Neural cell (in vitro differentiated cells): Measurements from ENCODE around the gene FUCA2. TPM values are rescaled to one million over a fixed set of nuclear protein-coding genes. Genes with fewer than 3 reads are reported as not detected.
"Not testable (repeated sequence)": the region's sequence is repeated elsewhere in the genome, so short reads cannot be mapped to it uniquely, and the experiment has no call there.

Source experiments
- H2AFZ ChIP-seq: fragments of 200-600, 300-800 bp; sonication (generic), shearing (Covaris generic); 2 replicates; pipeline ENCODE4 v1.6.0; 2014; ENCODE audit warnings: low read depth, mild to moderate bottlenecking, antibody characterized with exemption, low read length, moderate library complexity
- H3F3A ChIP-seq: fragments of 200-600 bp; shearing (Covaris generic); 2 replicates; pipeline ENCODE4 v1.6.1; 2016; ENCODE audit warnings: mild to moderate bottlenecking, moderate library complexity, mixed read lengths, antibody characterized with exemption, low read length; ENCODE audit not compliant: insufficient read depth, poor library complexity, severe bottlenecking
- H3K27ac ChIP-seq: fragments of 200-600, 300-800 bp; sonication (generic), shearing (Covaris generic); 2 replicates; pipeline ENCODE4 v1.5.1; 2014; ENCODE audit warnings: mild to moderate bottlenecking, low read length, moderate library complexity
- H3K27me3 ChIP-seq: fragments of 300-800, 200-600 bp; sonication (generic), shearing (Covaris generic); 2 replicates; pipeline ENCODE4 v1.6.0; 2014; ENCODE audit warnings: mild to moderate bottlenecking, low read depth, low read length, moderate library complexity; ENCODE audit not compliant: insufficient read depth
- H3K36me3 ChIP-seq: fragments of 300-800, 200-600 bp; sonication (generic), shearing (Covaris generic); 2 replicates; pipeline ENCODE4 v1.5.1; 2014; ENCODE audit warnings: mild to moderate bottlenecking, antibody characterized with exemption, low read length, moderate library complexity; ENCODE audit not compliant: insufficient read depth
- H3K4me2 ChIP-seq: fragments of 300-800, 200-600 bp; sonication (generic), shearing (Covaris generic); 2 replicates; pipeline ENCODE4 v1.6.0; 2014; ENCODE audit warnings: mild to moderate bottlenecking, low read length
- H3K4me3 ChIP-seq: fragments of 300-800, 200-600 bp; sonication (generic), shearing (Covaris generic); 2 replicates; pipeline ENCODE4 v1.5.1; 2014; ENCODE audit warnings: mild to moderate bottlenecking, low read length, moderate library complexity
- H3K79me2 ChIP-seq: fragments of 200-600 bp; shearing (Covaris generic); replicated peaks from 2 replicates; pipeline ENCODE4 v1.6.0; 2014; ENCODE audit warnings: mild to moderate bottlenecking, low read length, moderate library complexity; ENCODE audit not compliant: insufficient read depth
- H3K9ac ChIP-seq: fragments of 300-800, 200-600 bp; sonication (generic), shearing (Covaris generic); 2 replicates; pipeline ENCODE4 v1.6.1; 2016; ENCODE audit warnings: mild to moderate bottlenecking, low read length, mixed read lengths
- H3K9me2 ChIP-seq: fragments of 200-600 bp; shearing (Covaris generic); 2 replicates; pipeline ENCODE4 v1.6.1; 2016; ENCODE audit warnings: mild to moderate bottlenecking, low read length, mixed read lengths; ENCODE audit not compliant: insufficient read depth
- H3K9me3 ChIP-seq: fragments of 200-600, 300-800 bp; sonication (generic), shearing (Covaris generic); 2 replicates; pipeline ENCODE4 v1.6.1; 2016; ENCODE audit warnings: mild to moderate bottlenecking, mixed run types, low read length, moderate library complexity, mixed read lengths
- H4K20me1 ChIP-seq: fragments of 200-600 bp; shearing (Covaris generic); 2 replicates; pipeline ENCODE4 v1.6.1; 2016; ENCODE audit warnings: mild to moderate bottlenecking, mixed run types; ENCODE audit not compliant: insufficient read depth
- EP300 ChIP-seq: fragments of 450-650 bp; conservative IDR thresholded peaks from 2 replicates; pipeline ENCODE4 v1.6.1; 2014; ENCODE audit warnings: antibody characterized with exemption, mild to moderate bottlenecking, moderate library complexity; ENCODE audit not compliant: poor library complexity, severe bottlenecking
- EZH2 ChIP-seq: fragments of 200-600, 300-800 bp; shearing (Covaris generic), sonication (generic); IDR thresholded peaks from 2 replicates; pipeline ENCODE4 v1.6.1; 2014; ENCODE audit warnings: antibody characterized with exemption, low read length, borderline replicate concordance, mild to moderate bottlenecking; ENCODE audit not compliant: insufficient read depth, poor library complexity, severe bottlenecking
- MXI1 ChIP-seq: fragments of 450-650 bp; conservative IDR thresholded peaks from 2 replicates; pipeline ENCODE4 v1.6.1; 2014; ENCODE audit warnings: antibody characterized with exemption, mild to moderate bottlenecking; ENCODE audit not compliant: poor library complexity, severe bottlenecking
- POLR2AphosphoS5 ChIP-seq: IDR thresholded peaks from 2 replicates; pipeline ENCODE4 v1.6.1; 2012
- RAD21 ChIP-seq: fragments of 450-650 bp; conservative IDR thresholded peaks from 2 replicates; pipeline ENCODE4 v1.6.1; 2014; ENCODE audit warnings: antibody characterized with exemption, mild to moderate bottlenecking, moderate library complexity
- SMC3 ChIP-seq: fragments of 450-650 bp; conservative IDR thresholded peaks from 2 replicates; pipeline ENCODE4 v1.6.1; 2014; ENCODE audit warnings: antibody characterized with exemption, mild to moderate bottlenecking, moderate library complexity; ENCODE audit not compliant: poor library complexity
- TAF1 ChIP-seq: IDR thresholded peaks from 2 replicates; pipeline ENCODE4 v1.6.1; 2012; ENCODE audit warnings: low read depth
- polyA plus RNA-seq: library from polyadenylated mRNA; depleted of rRNA; stranded (reverse); fragments of >200 nt; gene quantifications from 2 replicates; pipeline ENCODE4 v1.2.3, GENCODE V29; 2014
- TF ChIP-seq, protein P1 (sequence below): fragments of 450-650 bp; IDR thresholded peaks from 2 replicates; pipeline ENCODE4 v1.5.1; 2014; ENCODE audit warnings: antibody characterized with exemption, mild to moderate bottlenecking, moderate library complexity; ENCODE audit not compliant: poor library complexity, severe bottlenecking
- TF ChIP-seq, protein P2 (sequence below): IDR thresholded peaks from 2 replicates; pipeline ENCODE4 v1.6.1; 2012; ENCODE audit warnings: borderline replicate concordance

FUCA2 gene
- polyA plus RNA-seq, 1 donor from 2014 or later: 6.0 TPM

DNA sequence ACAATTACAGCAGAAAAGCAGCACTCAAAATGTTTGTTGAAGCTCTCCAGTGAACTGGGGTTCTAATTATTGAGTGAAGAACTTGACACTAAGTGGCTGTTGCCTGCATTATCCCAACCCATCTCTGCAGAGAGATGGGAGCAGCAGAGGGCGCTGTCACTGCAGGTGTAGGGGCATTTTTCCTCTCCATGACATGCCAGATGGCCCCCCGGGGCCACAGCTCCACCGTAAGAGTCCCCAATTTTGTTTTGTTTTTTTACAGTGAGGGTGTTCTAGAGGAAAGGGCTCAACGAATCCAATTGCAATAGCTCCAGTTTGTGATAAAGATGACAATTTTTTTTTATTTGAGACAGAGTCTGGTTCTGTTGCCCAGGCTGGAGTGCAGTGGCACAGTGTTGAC, 1.9 kb upstream of the FUCA2 start:
- no peaks in the 10 kb centered on the region for H4K20me1 ChIP-seq
- TF ChIP-seq, protein P1, sequence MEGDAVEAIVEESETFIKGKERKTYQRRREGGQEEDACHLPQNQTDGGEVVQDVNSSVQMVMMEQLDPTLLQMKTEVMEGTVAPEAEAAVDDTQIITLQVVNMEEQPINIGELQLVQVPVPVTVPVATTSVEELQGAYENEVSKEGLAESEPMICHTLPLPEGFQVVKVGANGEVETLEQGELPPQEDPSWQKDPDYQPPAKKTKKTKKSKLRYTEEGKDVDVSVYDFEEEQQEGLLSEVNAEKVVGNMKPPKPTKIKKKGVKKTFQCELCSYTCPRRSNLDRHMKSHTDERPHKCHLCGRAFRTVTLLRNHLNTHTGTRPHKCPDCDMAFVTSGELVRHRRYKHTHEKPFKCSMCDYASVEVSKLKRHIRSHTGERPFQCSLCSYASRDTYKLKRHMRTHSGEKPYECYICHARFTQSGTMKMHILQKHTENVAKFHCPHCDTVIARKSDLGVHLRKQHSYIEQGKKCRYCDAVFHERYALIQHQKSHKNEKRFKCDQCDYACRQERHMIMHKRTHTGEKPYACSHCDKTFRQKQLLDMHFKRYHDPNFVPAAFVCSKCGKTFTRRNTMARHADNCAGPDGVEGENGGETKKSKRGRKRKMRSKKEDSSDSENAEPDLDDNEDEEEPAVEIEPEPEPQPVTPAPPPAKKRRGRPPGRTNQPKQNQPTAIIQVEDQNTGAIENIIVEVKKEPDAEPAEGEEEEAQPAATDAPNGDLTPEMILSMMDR: peak; percentile 21
- TF ChIP-seq MXI1: no peak
- TF ChIP-seq SMC3: no peak
- TF ChIP-seq EP300: no peak
- TF ChIP-seq TAF1: no peak
- TF ChIP-seq EZH2: no peak
- H3F3A ChIP-seq: no peaks in the 10 kb centered on the region
- no peaks in the 10 kb centered on the region for H3K9me3 ChIP-seq
- H3K4me2 ChIP-seq: no peak overlapping the region
- H3K36me3 ChIP-seq: no peaks in the 10 kb centered on the region
- H3K27me3 ChIP-seq: no peaks in the 10 kb centered on the region
- no peaks in the 10 kb centered on the region for H3K79me2 ChIP-seq
- no peak overlapping the region for H2AFZ ChIP-seq
- H3K9me2 ChIP-seq: no peaks in the 10 kb centered on the region
- H3K9ac ChIP-seq: no peak overlapping the region
- no peak overlapping the region for H3K27ac ChIP-seq
- H3K4me3 ChIP-seq: no peak overlapping the region

DNA sequence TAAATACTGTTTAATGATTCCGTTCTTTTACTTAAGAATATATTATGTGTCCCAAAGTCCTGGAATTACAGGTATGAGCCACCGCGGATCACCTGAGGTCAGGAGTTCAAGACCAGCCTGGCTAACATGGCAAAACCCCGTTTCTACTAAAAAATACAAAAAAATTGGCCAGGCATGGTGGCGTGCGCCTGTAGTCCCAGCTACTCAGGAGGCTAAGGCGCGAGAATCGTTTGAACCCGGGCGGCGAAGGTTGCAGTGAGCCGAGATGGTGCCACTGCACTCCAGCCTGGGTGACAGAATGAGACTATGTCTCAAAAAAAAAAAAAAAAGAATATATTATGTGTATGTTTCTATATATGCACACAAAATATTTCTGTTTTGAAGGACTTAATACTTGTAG, 1.2 kb downstream of the FUCA2 start:
- H2AFZ ChIP-seq, H3K27me3 ChIP-seq, H3K9ac ChIP-seq, H3K36me3 ChIP-seq, H4K20me1 ChIP-seq, H3K79me2 ChIP-seq, H3K4me3 ChIP-seq, H3K9me2 ChIP-seq, H3F3A ChIP-seq, H3K27ac ChIP-seq, H3K9me3 ChIP-seq, H3K4me2 ChIP-seq: not testable (repeated sequence)

DNA sequence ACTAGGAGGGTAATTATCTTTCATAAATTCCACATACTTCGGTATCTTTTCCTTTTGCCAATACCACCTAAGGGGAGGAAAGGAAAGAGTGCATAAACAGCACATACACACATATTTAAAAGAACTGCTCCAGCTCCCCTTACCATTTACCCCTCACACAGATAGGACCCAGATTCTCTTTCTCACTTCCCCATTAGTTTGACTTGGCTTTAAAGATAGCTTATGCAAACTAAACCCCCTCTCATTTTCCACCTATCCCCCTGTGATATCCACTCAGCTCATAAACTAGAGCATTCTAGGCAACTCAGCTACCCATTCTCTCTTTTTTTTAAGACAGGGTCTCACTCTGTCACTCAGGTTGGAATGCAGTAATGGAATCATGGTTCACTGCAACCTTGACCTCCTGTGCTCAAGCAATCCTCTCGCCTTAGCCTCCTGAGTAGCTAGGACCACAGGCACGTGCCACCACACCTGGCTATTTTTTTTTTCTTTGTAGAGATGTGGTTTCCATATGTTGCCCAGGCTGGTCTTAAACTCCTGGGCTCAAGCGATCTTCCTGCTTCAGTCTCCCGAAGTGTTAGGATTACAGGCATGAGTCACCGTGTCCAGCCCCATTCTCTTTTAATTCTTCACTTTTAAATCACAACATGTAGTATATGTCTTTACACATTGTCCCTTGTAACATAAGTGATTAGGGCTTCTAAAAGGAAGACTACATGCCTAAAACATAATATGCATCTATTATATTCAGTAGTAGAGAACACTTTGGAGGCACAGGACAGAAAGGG, 4.0 kb downstream of the FUCA2 start:
- Histone ChIP-seq H3K79me2 (no peaks in the 10 kb centered on the region), H3K27ac (no peak overlapping the region), H3K9me3 (no peaks in the 10 kb centered on the region), H2AFZ (no peak overlapping the region), H3K4me3 (no peak overlapping the region), H3K9ac (no peak overlapping the region), H3F3A (no peaks in the 10 kb centered on the region), H3K9me2 (no peaks in the 10 kb centered on the region), H3K36me3 (no peaks in the 10 kb centered on the region), H4K20me1 (no peaks in the 10 kb centered on the region), H3K27me3 (no peaks in the 10 kb centered on the region), H3K4me2 (no peak overlapping the region)
- TF ChIP-seq RAD21 (no peak), POLR2AphosphoS5 (no peak), TAF1 (no peak)
- TF ChIP-seq, protein P2, sequence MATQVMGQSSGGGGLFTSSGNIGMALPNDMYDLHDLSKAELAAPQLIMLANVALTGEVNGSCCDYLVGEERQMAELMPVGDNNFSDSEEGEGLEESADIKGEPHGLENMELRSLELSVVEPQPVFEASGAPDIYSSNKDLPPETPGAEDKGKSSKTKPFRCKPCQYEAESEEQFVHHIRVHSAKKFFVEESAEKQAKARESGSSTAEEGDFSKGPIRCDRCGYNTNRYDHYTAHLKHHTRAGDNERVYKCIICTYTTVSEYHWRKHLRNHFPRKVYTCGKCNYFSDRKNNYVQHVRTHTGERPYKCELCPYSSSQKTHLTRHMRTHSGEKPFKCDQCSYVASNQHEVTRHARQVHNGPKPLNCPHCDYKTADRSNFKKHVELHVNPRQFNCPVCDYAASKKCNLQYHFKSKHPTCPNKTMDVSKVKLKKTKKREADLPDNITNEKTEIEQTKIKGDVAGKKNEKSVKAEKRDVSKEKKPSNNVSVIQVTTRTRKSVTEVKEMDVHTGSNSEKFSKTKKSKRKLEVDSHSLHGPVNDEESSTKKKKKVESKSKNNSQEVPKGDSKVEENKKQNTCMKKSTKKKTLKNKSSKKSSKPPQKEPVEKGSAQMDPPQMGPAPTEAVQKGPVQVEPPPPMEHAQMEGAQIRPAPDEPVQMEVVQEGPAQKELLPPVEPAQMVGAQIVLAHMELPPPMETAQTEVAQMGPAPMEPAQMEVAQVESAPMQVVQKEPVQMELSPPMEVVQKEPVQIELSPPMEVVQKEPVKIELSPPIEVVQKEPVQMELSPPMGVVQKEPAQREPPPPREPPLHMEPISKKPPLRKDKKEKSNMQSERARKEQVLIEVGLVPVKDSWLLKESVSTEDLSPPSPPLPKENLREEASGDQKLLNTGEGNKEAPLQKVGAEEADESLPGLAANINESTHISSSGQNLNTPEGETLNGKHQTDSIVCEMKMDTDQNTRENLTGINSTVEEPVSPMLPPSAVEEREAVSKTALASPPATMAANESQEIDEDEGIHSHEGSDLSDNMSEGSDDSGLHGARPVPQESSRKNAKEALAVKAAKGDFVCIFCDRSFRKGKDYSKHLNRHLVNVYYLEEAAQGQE: no peak
